GM23248 (cell line): ENCODE results near the gene NPY4R2. TPM values are rescaled to one million over a fixed set of nuclear protein-coding genes. Genes with fewer than 3 reads are reported as not detected.
"Not testable (repeated sequence)": the region's sequence is repeated elsewhere in the genome, so short reads cannot be mapped to it uniquely, and the experiment has no call there.

Experiments used
- DNase-seq: peaks from one replicate; pipeline ENCODE4 v3.0.0-alpha.2; 2015
- H2AFZ ChIP-seq: fragments of 200-600 bp; sonication (generic); 2 replicates; pipeline ENCODE4 v1.6.1; 2016; ENCODE audit warnings: antibody characterized with exemption
- H3F3A ChIP-seq: fragments of 200-600 bp; sonication (generic); 2 replicates; pipeline ENCODE4 v1.6.1; 2016; ENCODE audit warnings: mild to moderate bottlenecking, antibody characterized with exemption, mixed run types; ENCODE audit not compliant: insufficient read depth
- H3K27ac ChIP-seq: fragments of 200-600 bp; sonication (generic); 2 replicates; pipeline ENCODE4 v1.5.1; 2016; ENCODE audit warnings: mild to moderate bottlenecking
- H3K27me3 ChIP-seq: fragments of 200-600 bp; sonication (generic); replicated peaks from 2 replicates; pipeline ENCODE4 v1.6.1; 2016; ENCODE audit warnings: mild to moderate bottlenecking; ENCODE audit not compliant: insufficient read depth
- H3K36me3 ChIP-seq: fragments of 200-600 bp; sonication (generic); 2 replicates; pipeline ENCODE4 v1.6.1; 2016; ENCODE audit warnings: low read depth, mild to moderate bottlenecking
- H3K4me1 ChIP-seq: fragments of 200-600 bp; sonication (generic); 2 replicates; pipeline ENCODE4 v1.6.1; 2016; ENCODE audit warnings: mild to moderate bottlenecking; ENCODE audit not compliant: insufficient read depth
- H3K4me2 ChIP-seq: fragments of 200-600 bp; sonication (generic); one replicate; pipeline ENCODE4 v1.6.1; 2016; ENCODE audit warnings: mild to moderate bottlenecking; ENCODE audit not compliant: unreplicated experiment
- H3K4me3 ChIP-seq: fragments of 200-600 bp; sonication (generic); 2 replicates; pipeline ENCODE4 v1.5.1; 2016; ENCODE audit warnings: mild to moderate bottlenecking
- H3K79me2 ChIP-seq: fragments of 200-600 bp; sonication (generic); 2 replicates; pipeline ENCODE4 v1.6.1; 2016; ENCODE audit warnings: mild to moderate bottlenecking; ENCODE audit not compliant: insufficient read depth
- H3K9ac ChIP-seq: fragments of 200-600 bp; sonication (generic); 2 replicates; pipeline ENCODE4 v1.6.1; 2016; ENCODE audit warnings: mild to moderate bottlenecking
- H3K9me2 ChIP-seq: fragments of 200-600 bp; sonication (generic); 2 replicates; pipeline ENCODE4 v1.6.1; 2016; ENCODE audit warnings: mixed run types, mild to moderate bottlenecking, moderate library complexity; ENCODE audit not compliant: insufficient read depth
- H3K9me3 ChIP-seq: fragments of 200-600 bp; sonication (generic); one replicate; pipeline ENCODE4 v1.6.1; 2017; ENCODE audit warnings: low read depth
- H4K20me1 ChIP-seq: fragments of 200-600 bp; sonication (generic); 2 replicates; pipeline ENCODE4 v1.6.0; 2016; ENCODE audit not compliant: insufficient read depth
- WGBS, 2 experiments: methylation state at CpG; one replicate each; pipeline ENCODE4 v1.1.6; 2015 to 2017; ENCODE audit warnings: low lambda C conversion rate in 2 of 2, low coverage in 1 of 2; ENCODE audit errors: missing lambda C conversion rate in 2 of 2; 5-methylcytosine and 5-hydroxymethylcytosine counted together
- in situ Hi-C: fragments of 300-500 bp; cut with MboI; formaldehyde crosslinking; loops from 2 replicates; pipeline ENCODE4 v1.15.0; 2020
- polyA plus RNA-seq: library from polyadenylated mRNA; unstranded; fragments of >200 nt; fragmentation: Nextera tagmentation; extraction: Ambion mirVana; gene quantifications from 2 replicates; pipeline ENCODE4 v1.2.1, GENCODE V29; 2016
- total RNA-seq: library from RNA; depleted of rRNA; stranded (reverse); fragments of >200 nt; shearing (Covaris generic); gene quantifications from 2 replicates; pipeline ENCODE4 v1.2.3, GENCODE V29; 2014

The NPY4R2 gene
- total and polyA plus RNA-seq, 2 experiments from 2014 or later: not detected

DNA sequence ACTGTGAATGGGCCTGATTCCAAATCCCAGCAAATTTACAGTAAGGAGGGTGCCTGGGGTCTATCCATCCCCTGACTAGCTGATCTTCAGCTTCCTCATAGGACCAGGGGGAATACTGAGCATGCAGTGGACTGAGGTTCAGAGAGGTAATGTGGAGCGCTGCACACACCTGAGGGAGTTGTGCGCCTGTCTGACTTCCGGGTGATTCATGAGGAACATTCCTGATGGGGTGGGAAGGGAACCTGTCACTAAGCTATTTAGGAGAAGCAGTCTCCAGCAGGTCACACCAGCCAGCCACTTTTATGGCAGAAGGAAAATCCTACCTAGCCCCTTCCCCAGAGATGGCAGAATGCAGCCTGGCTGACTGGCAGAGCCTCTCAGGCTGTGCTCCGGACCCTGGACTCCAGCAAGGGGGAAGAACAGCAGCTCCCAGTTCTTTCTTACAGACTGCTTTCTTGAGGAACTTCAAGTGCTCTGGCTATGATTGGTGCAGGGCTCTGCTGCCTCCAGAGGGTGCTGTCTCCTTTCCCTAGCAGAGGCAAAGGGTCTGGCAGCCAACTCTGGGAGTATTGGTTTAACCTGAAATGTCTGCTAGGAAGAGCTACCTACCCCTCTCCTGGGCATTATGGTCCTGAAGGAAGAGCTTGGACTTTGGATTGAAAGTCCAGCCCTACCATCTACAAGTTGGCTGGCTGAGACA is 2.5 kb upstream of the NPY4R2 start:
- H3F3A ChIP-seq, H3K27ac ChIP-seq, DNase-seq, H4K20me1 ChIP-seq, H3K79me2 ChIP-seq, H3K9me2 ChIP-seq, H3K27me3 ChIP-seq, H3K9ac ChIP-seq, H3K4me2 ChIP-seq, H3K9me3 ChIP-seq, in situ Hi-C loops, H2AFZ ChIP-seq, H3K4me1 ChIP-seq, H3K36me3 ChIP-seq, H3K4me3 ChIP-seq: not testable (repeated sequence)
- 0% methylated on average over 1 of the region's 4 CpGs; no CpG with 5 or more reads in 1 of the 2 experiments for WGBS, 2 experiments

DNA sequence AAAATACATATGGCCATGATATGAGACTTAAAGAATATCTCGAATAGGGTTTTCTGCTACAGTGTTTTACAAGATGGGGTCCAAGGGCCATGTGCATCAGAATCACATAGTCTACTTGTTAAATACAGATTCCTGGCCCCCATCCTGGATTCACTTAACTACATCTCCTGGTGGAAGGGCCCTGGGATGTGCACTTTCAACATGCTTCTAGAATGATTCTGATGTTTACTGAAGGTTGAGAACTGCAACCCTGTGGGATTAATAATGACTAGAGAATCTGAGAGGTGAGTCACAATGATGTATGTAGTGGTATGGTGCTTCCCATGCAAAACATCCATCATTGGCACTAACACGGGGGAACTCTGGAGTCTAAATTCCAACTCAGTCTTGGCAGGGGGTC is 2.1 kb downstream of the NPY4R2 start:
- H3F3A ChIP-seq, H3K27ac ChIP-seq, H3K9me3 ChIP-seq, H3K79me2 ChIP-seq, H3K9me2 ChIP-seq, H3K4me3 ChIP-seq, H3K9ac ChIP-seq, H3K4me2 ChIP-seq, H3K27me3 ChIP-seq, H3K4me1 ChIP-seq, in situ Hi-C loops, H2AFZ ChIP-seq, H3K36me3 ChIP-seq, H4K20me1 ChIP-seq: not testable (repeated sequence)
- DNase-seq: peak; percentile 5
- 70 to 81% methylated on average over 1 of the region's 2 CpGs for WGBS, 2 experiments

DNA sequence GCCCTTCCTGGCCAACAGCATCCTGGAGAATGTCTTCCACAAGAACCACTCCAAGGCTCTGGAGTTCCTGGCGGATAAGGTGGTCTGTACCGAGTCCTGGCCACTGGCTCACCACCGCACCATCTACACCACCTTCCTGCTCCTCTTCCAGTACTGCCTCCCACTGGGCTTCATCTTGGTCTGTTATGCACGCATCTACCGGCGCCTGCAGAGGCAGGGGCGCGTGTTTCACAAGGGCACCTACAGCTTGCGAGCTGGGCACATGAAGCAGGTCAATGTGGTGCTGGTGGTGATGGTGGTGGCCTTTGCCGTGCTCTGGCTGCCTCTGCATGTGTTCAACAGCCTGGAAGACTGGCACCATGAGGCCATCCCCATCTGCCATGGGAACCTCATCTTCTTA is 4.0 kb downstream of the NPY4R2 start:
- H3K4me2 ChIP-seq, H3K9me2 ChIP-seq, H4K20me1 ChIP-seq, H3K4me3 ChIP-seq, H3K9me3 ChIP-seq, H3K9ac ChIP-seq, H3K79me2 ChIP-seq, H3F3A ChIP-seq, H3K36me3 ChIP-seq, H3K27me3 ChIP-seq, in situ Hi-C loops, H2AFZ ChIP-seq, H3K27ac ChIP-seq, H3K4me1 ChIP-seq, DNase-seq: not testable (repeated sequence)
- 87% methylated on average over 9 of the region's 10 CpGs; no CpG with 5 or more reads in 1 of the 2 experiments for WGBS, 2 experiments

DNA sequence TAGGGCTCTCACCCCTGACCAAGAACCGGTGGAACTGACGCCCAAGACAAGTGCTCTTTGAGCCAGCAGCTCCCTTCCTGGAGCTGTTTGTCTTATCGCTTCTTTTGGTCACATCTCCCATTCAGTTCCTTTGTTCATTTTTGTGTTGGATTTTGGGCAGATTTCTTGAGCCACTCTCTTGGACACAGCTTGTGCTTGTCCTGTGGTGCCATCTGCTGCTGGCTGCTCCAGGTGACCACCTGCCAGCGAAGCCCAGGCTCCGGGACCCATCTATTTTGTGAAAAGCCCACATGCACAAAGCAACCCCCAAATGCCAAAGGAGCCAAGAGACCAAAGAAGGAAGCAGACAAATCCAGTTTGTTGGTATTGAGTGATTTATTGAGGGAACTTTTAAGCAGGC is 6.2 kb downstream of the NPY4R2 start:
- H3K27ac ChIP-seq, in situ Hi-C loops, H3F3A ChIP-seq: not testable (repeated sequence)

DNA sequence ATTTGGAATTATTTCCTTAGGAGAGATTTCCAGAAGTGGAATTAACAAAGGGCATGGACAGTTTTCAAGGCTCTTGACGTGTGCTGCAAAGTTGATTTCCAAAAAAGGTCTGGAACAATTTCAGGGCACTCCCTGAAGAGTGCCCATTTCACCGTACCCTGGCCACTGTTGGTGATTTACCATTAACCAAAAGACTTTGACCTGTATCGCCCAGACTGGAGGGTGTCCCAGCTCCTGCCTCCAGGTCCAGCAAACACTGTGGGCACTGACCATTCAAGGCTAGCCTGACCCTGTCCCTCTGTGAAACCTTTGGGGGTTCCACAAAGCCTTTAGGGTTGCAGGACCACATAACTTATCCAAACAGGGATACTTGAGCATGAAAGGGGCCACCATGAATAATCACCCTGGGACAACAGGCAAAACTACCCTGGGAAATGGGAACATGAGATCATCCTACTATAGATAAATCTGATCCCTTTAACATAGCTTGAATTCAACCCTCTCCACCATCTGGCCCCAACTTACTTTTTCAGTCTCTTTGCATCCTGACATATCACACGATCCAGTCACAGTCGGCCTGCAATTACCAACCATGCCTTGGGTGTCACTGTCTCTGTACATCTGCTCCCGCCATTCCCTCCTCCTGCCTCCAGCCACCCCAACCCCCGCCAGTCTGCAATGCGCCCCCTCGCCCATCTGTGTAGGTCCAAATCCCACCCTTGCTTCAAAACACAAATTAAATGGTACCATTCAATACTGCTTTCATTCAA is 8.9 kb downstream of the NPY4R2 start:
- WGBS, 2 experiments: no CpG with 5 or more reads among the region's 9 CpGs

More for the DNA sequence above, 6.2 kb downstream of the NPY4R2 start:
- WGBS, 2 experiments: 75 to 85% methylated on average over 3 of the region's 5 CpGs
- not testable (repeated sequence) for H3K79me2 ChIP-seq, H3K4me3 ChIP-seq, H4K20me1 ChIP-seq, H3K36me3 ChIP-seq, H2AFZ ChIP-seq, H3K9ac ChIP-seq, H3K4me2 ChIP-seq, H3K4me1 ChIP-seq, H3K27me3 ChIP-seq, H3K9me3 ChIP-seq, DNase-seq, H3K9me2 ChIP-seq

DNA sequence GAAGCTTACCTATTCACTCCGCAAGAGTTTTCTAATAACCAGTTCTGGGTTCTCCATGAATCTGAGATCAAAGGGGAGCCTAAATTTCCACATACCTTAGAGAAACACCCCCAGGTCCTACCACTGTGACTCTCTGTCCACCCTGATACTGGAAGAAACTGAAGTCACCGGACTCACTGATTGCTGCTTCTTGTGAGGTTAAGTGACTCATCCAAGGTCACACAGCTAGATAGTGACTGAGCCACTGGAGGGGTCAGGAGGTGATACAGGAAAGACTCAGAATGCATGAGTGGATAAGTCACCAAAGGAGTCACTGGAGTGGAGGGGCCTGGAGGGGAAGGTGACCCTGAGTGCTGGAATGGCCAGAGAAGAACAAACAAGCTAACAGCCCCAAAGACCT is 9.8 kb downstream of the NPY4R2 start:
- H2AFZ ChIP-seq, H3K9me2 ChIP-seq, H3K9me3 ChIP-seq, H3K27ac ChIP-seq, H3K9ac ChIP-seq, H3K4me2 ChIP-seq, H4K20me1 ChIP-seq, H3K4me3 ChIP-seq, H3K79me2 ChIP-seq, H3K36me3 ChIP-seq, DNase-seq, in situ Hi-C loops, H3K4me1 ChIP-seq, H3K27me3 ChIP-seq, H3F3A ChIP-seq: not testable (repeated sequence)
- WGBS, 2 experiments: no CpG with 5 or more reads among the region's 2 CpGs

More for the DNA sequence above, 8.9 kb downstream of the NPY4R2 start:
- H3K27ac ChIP-seq, H3K4me1 ChIP-seq, H3K9me3 ChIP-seq, H2AFZ ChIP-seq, H3K9ac ChIP-seq, H3K27me3 ChIP-seq, H3K36me3 ChIP-seq, H4K20me1 ChIP-seq, H3K79me2 ChIP-seq, H3K9me2 ChIP-seq, H3K4me2 ChIP-seq, H3K4me3 ChIP-seq, H3F3A ChIP-seq, DNase-seq, in situ Hi-C loops: not testable (repeated sequence)

DNA sequence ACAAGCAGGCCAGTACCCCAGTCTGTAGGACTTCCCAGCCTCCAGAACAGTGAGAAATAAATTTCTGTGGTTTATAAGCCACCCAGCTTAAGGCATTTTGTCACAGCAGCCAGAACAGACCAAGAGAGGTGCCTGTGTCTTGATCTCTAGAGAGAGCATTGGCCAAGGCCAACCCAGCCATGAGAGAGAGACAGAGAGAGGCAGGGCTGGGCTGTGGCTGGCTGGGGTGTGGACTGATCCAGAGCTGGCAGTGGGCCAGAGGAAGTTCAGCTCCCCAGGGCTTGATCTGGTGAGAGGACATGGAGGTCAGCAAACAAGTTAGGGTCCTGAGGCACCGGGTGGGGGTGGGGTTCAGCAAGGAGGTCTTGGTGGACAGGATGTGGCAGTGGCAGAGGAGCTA is 14.4 kb downstream of the NPY4R2 start:
- WGBS, 2 experiments: 0% methylated on average over 1 of the region's 1 CpG; no CpG with 5 or more reads in 1 of the 2 experiments

More for the DNA sequence above, 14.4 kb downstream of the NPY4R2 start:
- H3K9me2 ChIP-seq, H3K36me3 ChIP-seq, in situ Hi-C loops, H3F3A ChIP-seq, H4K20me1 ChIP-seq, H3K27me3 ChIP-seq, DNase-seq, H3K4me1 ChIP-seq, H3K9ac ChIP-seq, H3K27ac ChIP-seq, H3K4me2 ChIP-seq, H3K4me3 ChIP-seq, H3K79me2 ChIP-seq, H3K9me3 ChIP-seq, H2AFZ ChIP-seq: not testable (repeated sequence)
